ENCODE results near the gene TP53BP1. TPM values are rescaled to one million over a fixed set of nuclear protein-coding genes. Genes with fewer than 3 reads are reported as not detected.
"Not testable (repeated sequence)": the region's sequence is repeated elsewhere in the genome, so short reads cannot be mapped to it uniquely, and the experiment has no call there.

The TP53BP1 gene
- total RNA-seq, 2 experiments from 2014 or later = 43.0 to 44.6 TPM

DNA sequence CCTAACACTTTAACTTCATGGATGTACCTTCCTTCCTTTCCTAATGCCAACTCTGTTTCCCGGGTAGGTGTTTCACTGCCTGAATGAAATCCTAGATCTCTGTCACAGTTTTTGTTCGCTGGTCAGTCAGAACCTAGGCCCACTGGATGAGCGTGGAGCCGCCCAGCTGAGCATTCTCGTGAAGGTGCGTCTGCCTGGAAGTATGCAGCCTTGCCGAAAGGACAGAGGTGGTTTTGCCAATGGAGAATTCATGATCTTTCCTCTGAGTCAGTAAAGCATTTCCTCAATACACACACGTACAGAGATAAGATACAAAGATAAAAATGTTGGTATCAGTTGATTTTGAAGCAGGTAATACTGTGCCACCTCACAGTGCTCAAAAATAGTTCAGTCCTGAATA is 89.3 kb downstream of the TP53BP1 start:
- no peaks in the 10 kb centered on the region for H3K27me3 Mint-ChIP-seq

DNA sequence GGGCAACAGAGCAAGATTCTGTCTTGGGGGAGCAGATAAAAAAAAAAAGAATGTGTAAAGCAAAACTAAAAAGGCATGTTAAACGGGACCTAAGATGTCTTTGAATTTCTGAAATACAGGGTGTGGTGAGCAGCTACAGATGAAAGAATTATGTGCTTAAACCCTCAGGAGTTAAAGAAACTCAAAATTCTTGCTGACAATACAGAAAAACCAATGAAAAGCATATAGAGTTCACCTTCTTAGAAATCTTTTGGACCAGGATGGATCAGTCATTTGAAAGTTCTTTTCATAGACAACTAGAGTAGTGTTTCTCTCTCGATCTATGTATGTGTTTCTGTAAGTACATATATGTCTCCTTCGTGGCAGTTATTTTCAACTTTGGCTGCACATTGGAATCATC is 90.7 kb downstream of the TP53BP1 start:
- ATAC-seq (ENCODE audit: poor library complexity) = no peak
- Histone ChIP-seq H3K27me3 (ENCODE audit: control insufficient read depth in 1 of 2, insufficient read depth in 2 of 2, low read length in 2 of 2) (no peaks in the 10 kb centered on the region), H3K36me3 (ENCODE audit: insufficient read depth, low read length) (peaks cover 87% of the 10 kb centered on the region), H3K4me1 (ENCODE audit: insufficient read depth, low read length) (no peaks in the 10 kb centered on the region), H3K27ac (ENCODE audit: low read depth in 1 of 2, low read length in 2 of 2) (no peak overlapping the region), H3K9me3 (ENCODE audit: control insufficient read depth in 1 of 2, insufficient read depth in 1 of 2, low read length in 2 of 2) (no peaks in the 10 kb centered on the region), H3K4me3 (ENCODE audit: low read length) (no peak overlapping the region)
- ChIA-PET POLR2A (interaction anchor here (0.6 kb wide), 1 partner anchor 39 kb away, joined by 3 read pairs; no protein-coding TSS in a partner anchor), CTCF (no interaction called here)
- no peaks in the 10 kb centered on the region for H3K9me3 Mint-ChIP-seq
- H3K4me3 Mint-ChIP-seq = no peak overlapping the region
- no peaks in the 10 kb centered on the region for H3K27me3 Mint-ChIP-seq
- no peak overlapping the region for H3K27ac Mint-ChIP-seq
- peaks cover 93% of the 10 kb centered on the region for H3K36me3 Mint-ChIP-seq (ENCODE audit: low read depth)
- no peaks in the 10 kb centered on the region for H3K4me1 Mint-ChIP-seq (ENCODE audit: low read depth)
- TF ChIP-seq, protein P1, sequence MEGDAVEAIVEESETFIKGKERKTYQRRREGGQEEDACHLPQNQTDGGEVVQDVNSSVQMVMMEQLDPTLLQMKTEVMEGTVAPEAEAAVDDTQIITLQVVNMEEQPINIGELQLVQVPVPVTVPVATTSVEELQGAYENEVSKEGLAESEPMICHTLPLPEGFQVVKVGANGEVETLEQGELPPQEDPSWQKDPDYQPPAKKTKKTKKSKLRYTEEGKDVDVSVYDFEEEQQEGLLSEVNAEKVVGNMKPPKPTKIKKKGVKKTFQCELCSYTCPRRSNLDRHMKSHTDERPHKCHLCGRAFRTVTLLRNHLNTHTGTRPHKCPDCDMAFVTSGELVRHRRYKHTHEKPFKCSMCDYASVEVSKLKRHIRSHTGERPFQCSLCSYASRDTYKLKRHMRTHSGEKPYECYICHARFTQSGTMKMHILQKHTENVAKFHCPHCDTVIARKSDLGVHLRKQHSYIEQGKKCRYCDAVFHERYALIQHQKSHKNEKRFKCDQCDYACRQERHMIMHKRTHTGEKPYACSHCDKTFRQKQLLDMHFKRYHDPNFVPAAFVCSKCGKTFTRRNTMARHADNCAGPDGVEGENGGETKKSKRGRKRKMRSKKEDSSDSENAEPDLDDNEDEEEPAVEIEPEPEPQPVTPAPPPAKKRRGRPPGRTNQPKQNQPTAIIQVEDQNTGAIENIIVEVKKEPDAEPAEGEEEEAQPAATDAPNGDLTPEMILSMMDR (IDR thresholded peaks at IDR 0.05) = no peak
- no peak for DNase-seq
- intact Hi-C loops (cut with DNase I, micrococcal nuclease) = no loop called here

More for the DNA sequence above, 89.3 kb downstream of the TP53BP1 start:
- POLR2A ChIA-PET = no interaction called here
- no peaks in the 10 kb centered on the region for H3K9me3 ChIP-seq (ENCODE audit: control insufficient read depth in 1 of 2, insufficient read depth in 1 of 2, low read length in 2 of 2)
- Mint-ChIP-seq H3K4me1 (ENCODE audit: low read depth) (no peaks in the 10 kb centered on the region), H3K27ac (peak overlapping the region; percentile 54), H3K36me3 (ENCODE audit: low read depth) (peaks cover 93% of the 10 kb centered on the region), H3K4me3 (no peak overlapping the region), H3K9me3 (no peaks in the 10 kb centered on the region)
- TF ChIP-seq, protein P1 (IDR thresholded peaks at IDR 0.05) = no peak
- H3K27ac ChIP-seq (ENCODE audit: low read depth in 1 of 2, low read length in 2 of 2) = no peak overlapping the region
- no peak for DNase-seq
- no peaks in the 10 kb centered on the region for H3K27me3 ChIP-seq (ENCODE audit: control insufficient read depth in 1 of 2, insufficient read depth in 2 of 2, low read length in 2 of 2)
- H3K4me1 ChIP-seq (ENCODE audit: insufficient read depth, low read length) = no peaks in the 10 kb centered on the region
- H3K36me3 ChIP-seq (ENCODE audit: insufficient read depth, low read length) = peaks cover 87% of the 10 kb centered on the region
- intact Hi-C loops (cut with DNase I, micrococcal nuclease) = no loop called here
- CTCF ChIA-PET = no interaction called here
- ATAC-seq (ENCODE audit: poor library complexity) = no peak
- H3K4me3 ChIP-seq (ENCODE audit: low read length) = no peak overlapping the region

DNA sequence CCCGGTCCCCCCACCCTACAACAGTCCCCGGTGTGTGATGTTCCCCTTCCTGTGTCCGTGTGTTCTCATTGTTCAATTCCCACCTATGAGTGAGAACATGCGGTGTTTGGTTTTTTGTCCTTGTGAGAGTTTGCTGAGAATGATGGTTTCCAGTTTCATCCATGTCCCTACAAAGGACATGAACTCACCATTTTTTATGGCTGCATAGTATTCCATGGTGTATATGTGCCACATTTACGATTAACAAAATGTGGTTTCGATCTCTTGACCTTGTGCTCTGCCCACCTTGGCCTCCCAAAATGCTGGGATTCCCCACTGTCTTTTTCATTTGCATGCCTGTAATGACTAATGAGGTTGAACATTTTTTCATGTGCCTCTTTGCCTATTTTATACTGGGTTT is 99.4 kb downstream of the TP53BP1 start:
- ATAC-seq (ENCODE audit: poor library complexity); H3K27me3 Mint-ChIP-seq; POLR2A ChIA-PET; H3K4me1 ChIP-seq (ENCODE audit: insufficient read depth, low read length); H3K27me3 ChIP-seq (ENCODE audit: control insufficient read depth in 1 of 2, insufficient read depth in 2 of 2, low read length in 2 of 2); H3K4me1 Mint-ChIP-seq (ENCODE audit: low read depth); H3K27ac Mint-ChIP-seq; H3K9me3 Mint-ChIP-seq; DNase-seq; H3K27ac ChIP-seq (ENCODE audit: low read depth in 1 of 2, low read length in 2 of 2); H3K9me3 ChIP-seq (ENCODE audit: control insufficient read depth in 1 of 2, insufficient read depth in 1 of 2, low read length in 2 of 2); CTCF ChIA-PET; intact Hi-C loops (cut with DNase I, micrococcal nuclease); H3K4me3 ChIP-seq (ENCODE audit: low read length); H3K4me3 Mint-ChIP-seq: not testable (repeated sequence)
- peaks cover 76% of the 10 kb centered on the region for H3K36me3 Mint-ChIP-seq (ENCODE audit: low read depth)
- H3K36me3 ChIP-seq (ENCODE audit: insufficient read depth, low read length) = peaks cover 50% of the 10 kb centered on the region

DNA sequence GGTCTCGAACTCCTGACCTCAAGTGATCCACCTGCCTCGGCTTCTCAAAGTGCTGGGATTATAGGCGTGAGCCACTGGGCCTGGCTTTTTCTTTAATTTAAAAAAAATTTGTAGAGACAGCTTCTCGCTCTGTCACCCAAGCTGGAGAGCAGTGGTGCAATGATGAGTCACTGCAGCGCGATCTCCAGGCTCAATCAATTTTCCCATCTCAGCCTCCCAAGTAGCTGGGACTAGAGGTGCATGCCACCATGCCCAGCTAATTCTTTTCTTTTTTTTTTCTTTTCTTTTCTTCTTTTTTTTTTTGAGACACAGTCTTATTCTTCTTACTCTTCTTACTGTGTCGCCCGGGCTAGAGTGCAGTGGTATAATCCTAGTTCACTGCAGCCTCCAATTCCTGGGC is 102.2 kb downstream of the TP53BP1 start:
- H3K27ac Mint-ChIP-seq = no peak overlapping the region
- no peaks in the 10 kb centered on the region for H3K27me3 ChIP-seq (ENCODE audit: control insufficient read depth in 1 of 2, insufficient read depth in 2 of 2, low read length in 2 of 2)
- DNase-seq (no peak), ATAC-seq (ENCODE audit: poor library complexity) (no peak)
- no peak overlapping the region for H3K27ac ChIP-seq (ENCODE audit: low read depth in 1 of 2, low read length in 2 of 2)
- POLR2A ChIA-PET = no interaction called here
- TF ChIP-seq, protein P1 (IDR thresholded peaks at IDR 0.05) = no peak
- H3K4me1 Mint-ChIP-seq (ENCODE audit: low read depth) = no peaks in the 10 kb centered on the region
- no peaks in the 10 kb centered on the region for H3K4me1 ChIP-seq (ENCODE audit: insufficient read depth, low read length)
- H3K36me3 ChIP-seq (ENCODE audit: insufficient read depth, low read length) = peaks cover 35% of the 10 kb centered on the region
- peaks cover 75% of the 10 kb centered on the region for H3K36me3 Mint-ChIP-seq (ENCODE audit: low read depth)
- CTCF ChIA-PET = interaction anchor here (1.4 kb wide), 1 partner anchor 19 kb away, joined by 4 read pairs; no protein-coding TSS in a partner anchor
- no peak overlapping the region for H3K4me3 ChIP-seq (ENCODE audit: low read length)
- intact Hi-C loops (cut with DNase I, micrococcal nuclease) = no loop called here
- no peaks in the 10 kb centered on the region for H3K9me3 ChIP-seq (ENCODE audit: control insufficient read depth in 1 of 2, insufficient read depth in 1 of 2, low read length in 2 of 2)
- no peaks in the 10 kb centered on the region for H3K27me3 Mint-ChIP-seq
- no peaks in the 10 kb centered on the region for H3K9me3 Mint-ChIP-seq
- no peak overlapping the region for H3K4me3 Mint-ChIP-seq
